Stimulated activated CD8-positive, alpha-beta memory T cell treated with anti-CD3 and anti-CD28 coated beads, Interleukin-2, amount 100 ng/mL, for 48 hours (primary cell): Measurements from ENCODE around the gene RXRA.

Experiments
- DNase-seq, 2 donors: peaks; one replicate each; pipeline ENCODE4 v3.0.0-alpha.2; 2020; ENCODE audit warnings: low read depth in 2 of 2

The RXRA gene

GRCh38 chr9:134451700-134452458, 125.6 kb downstream of the RXRA start:
- no peak for DNase-seq

GRCh38 chr9:134452728-134453127, 126.5 kb downstream of the RXRA start:
- no peak for DNase-seq

- no peak for DNase-seq
These were observed 127.7 kb downstream of the RXRA start for GRCh38 chr9:134453776-134454475.

- DNase-seq = no peak
These were observed 128.2 kb downstream of the RXRA start for GRCh38 chr9:134454476-134454857.

- DNase-seq = no peak
These were observed 128.8 kb downstream of the RXRA start for GRCh38 chr9:134455021-134455471.

GRCh38 chr9:134455537-134455933, 129.3 kb downstream of the RXRA start:
- no peak for DNase-seq

- peak; percentile 46 to 59 for DNase-seq
These were observed 129.9 kb downstream of the RXRA start for GRCh38 chr9:134455934-134456755.

GRCh38 chr9:134456756-134457305, 130.6 kb downstream of the RXRA start:
- DNase-seq = no peak

GRCh38 chr9:134457321-134458206, 131.3 kb downstream of the RXRA start:
- no peak for DNase-seq

- no peak for DNase-seq
These were observed 132.2 kb downstream of the RXRA start for GRCh38 chr9:134458207-134459108.

GRCh38 chr9:134459164-134459563, 132.9 kb downstream of the RXRA start:
- DNase-seq = no peak

- no peak for DNase-seq
These were observed 133.3 kb downstream of the RXRA start for GRCh38 chr9:134459573-134459972.

- no peak for DNase-seq
These were observed 134.0 kb downstream of the RXRA start for GRCh38 chr9:134460206-134460605.

GRCh38 chr9:134460896-134461295, 134.6 kb downstream of the RXRA start:
- no peak for DNase-seq

GRCh38 chr9:134461426-134461982, 135.2 kb downstream of the RXRA start:
- DNase-seq = no peak

GRCh38 chr9:134462318-134462717, 136.1 kb downstream of the RXRA start:
- DNase-seq = no peak

GRCh38 chr9:134463280-134463679, 137.0 kb downstream of the RXRA start:
- no peak for DNase-seq

GRCh38 chr9:134466869-134467616, 140.8 kb downstream of the RXRA start:
- DNase-seq = no peak

- no peak for DNase-seq
These were observed 142.1 kb downstream of the RXRA start for GRCh38 chr9:134468358-134468757.
